ENCODE measurements around the gene TMEM88. TPM values are rescaled to one million over a fixed set of nuclear protein-coding genes. Genes with fewer than 3 reads are reported as not detected.
A peak's percentile ranks its signal among the peaks of the same experiment; 100 is the strongest.

TMEM88 gene
- total RNA-seq, 1 donor: 0.36 TPM

DNA sequence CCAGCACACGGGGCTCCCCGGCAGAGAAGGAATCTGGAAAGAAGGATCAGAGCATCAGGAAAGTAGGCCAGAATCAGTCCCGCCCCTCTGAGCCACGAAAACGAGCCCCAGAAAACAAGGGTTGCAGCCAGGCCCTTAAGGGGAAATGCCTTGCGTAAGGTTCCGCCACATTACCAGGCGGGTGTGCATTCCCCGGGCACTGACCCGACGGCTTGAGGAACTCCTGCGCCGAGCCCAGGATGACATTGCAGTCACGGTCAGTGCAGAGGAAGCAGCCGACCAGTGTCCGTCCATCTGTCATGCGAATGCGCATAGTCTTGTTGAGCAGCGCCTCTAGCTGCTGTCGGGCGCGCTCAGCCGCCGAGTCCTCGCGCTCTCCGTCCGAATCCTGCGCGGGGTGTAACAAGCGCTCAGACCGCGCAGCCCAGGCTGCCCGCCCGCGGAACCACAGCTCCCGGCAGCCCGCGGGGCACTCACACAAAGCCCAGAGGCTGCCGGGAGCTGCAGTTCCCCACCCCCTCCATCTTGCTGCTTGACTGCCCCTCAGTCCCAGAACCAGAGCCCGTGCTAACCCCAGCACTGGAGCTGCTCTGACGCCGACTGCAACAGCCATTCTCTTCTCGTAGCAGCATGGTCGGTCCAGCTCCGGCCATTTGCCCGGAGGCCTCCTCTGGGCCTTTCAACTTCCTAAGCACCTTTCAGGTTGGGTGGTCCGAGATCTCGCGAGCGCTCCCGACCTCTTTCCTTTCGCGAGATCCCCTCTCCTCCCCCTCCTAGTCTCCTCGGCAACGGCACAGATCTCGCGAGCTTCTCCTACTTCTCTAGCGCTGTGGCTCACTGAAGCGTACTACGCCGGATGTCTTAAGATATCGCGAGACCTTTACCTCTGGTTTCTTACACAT lies 2.2 kb downstream of the TMEM88 start, which contains the start of gene NAA38:
Gene NAA38 (minus strand): TSS at position 749 of the 902 bp plus-strand sequence. CDS start 96 bp downstream, at position 653.
- Histone ChIP-seq H3K27me3 (ENCODE audit: insufficient read depth, low read length) (no peaks in the 10 kb centered on the region), H3K4me1 (ENCODE audit: insufficient read depth, low read length) (peaks cover 29% of the 10 kb centered on the region), H3K79me2 (ENCODE audit: insufficient read depth, low read length) (peaks cover 24% of the 10 kb centered on the region), H3K9me3 (ENCODE audit: low read depth, low read length) (no peaks in the 10 kb centered on the region), H3K4me2 (ENCODE audit: insufficient read depth, low read length) (peak within 1 kb of the TSS; percentile 83), H3K4me3 (ENCODE audit: insufficient read depth, low read length) (peak within 1 kb of the TSS; percentile 83), H3K27ac (ENCODE audit: low read depth, low read length) (peak within 1 kb of the TSS; percentile 86), H2AFZ (ENCODE audit: low read length) (peak within 1 kb of the TSS; percentile 95), H4K20me1 (ENCODE audit: insufficient read depth, low read length) (peaks cover 10% of the 10 kb centered on the region), H3K36me3 (ENCODE audit: insufficient read depth, low read length) (peaks cover 17% of the 10 kb centered on the region)
- TF ChIP-seq, protein P1, sequence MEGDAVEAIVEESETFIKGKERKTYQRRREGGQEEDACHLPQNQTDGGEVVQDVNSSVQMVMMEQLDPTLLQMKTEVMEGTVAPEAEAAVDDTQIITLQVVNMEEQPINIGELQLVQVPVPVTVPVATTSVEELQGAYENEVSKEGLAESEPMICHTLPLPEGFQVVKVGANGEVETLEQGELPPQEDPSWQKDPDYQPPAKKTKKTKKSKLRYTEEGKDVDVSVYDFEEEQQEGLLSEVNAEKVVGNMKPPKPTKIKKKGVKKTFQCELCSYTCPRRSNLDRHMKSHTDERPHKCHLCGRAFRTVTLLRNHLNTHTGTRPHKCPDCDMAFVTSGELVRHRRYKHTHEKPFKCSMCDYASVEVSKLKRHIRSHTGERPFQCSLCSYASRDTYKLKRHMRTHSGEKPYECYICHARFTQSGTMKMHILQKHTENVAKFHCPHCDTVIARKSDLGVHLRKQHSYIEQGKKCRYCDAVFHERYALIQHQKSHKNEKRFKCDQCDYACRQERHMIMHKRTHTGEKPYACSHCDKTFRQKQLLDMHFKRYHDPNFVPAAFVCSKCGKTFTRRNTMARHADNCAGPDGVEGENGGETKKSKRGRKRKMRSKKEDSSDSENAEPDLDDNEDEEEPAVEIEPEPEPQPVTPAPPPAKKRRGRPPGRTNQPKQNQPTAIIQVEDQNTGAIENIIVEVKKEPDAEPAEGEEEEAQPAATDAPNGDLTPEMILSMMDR (IDR thresholded peaks at IDR 0.05; ENCODE audit: extremely low read depth, low read depth, low read length): peak; percentile 43
- peak; percentile 99 for DNase-seq (ENCODE audit: insufficient read length, low spot score, missing footprints)

DNA sequence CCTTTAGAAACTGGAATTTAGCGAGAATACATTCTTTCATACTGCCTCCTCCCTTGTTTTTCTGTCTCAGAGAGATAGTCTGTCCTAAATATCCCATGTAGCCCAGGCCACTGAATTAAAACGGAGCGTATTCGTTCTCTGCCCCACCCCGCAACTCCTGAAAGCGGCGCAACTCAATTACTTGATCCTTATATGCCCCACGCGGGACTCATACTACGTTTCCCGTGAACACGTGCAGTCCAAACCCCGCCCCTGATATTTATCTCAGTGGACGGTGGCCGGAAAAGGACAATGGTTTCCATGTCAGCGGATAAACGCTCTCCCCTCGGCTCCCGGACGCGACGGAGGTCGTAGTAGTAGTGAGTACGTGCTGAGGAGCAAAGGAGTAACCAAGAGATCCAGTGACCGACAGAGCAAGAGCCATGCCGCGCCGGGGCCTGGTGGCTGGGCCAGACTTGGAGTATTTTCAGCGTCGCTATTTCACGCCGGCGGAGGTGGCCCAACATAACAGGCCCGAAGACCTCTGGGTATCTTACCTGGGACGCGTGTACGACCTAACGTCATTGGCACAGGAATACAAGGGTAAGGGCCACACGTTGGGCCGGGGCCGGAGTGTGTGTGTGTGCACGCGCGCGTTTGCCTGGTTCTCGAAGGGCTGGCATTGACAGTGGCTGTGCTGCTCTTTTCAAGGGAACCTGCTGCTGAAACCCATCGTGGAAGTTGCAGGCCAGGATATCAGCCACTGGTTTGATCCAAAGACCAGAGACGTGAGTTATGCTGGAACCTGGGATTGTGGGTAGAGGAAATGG lies 3.1 kb downstream of the TMEM88 start, which contains the start of gene CYB5D1:
Gene CYB5D1 (plus strand): TSS at position 291 of the 809 bp plus-strand sequence. CDS start 132 bp downstream, at position 423.
- peaks cover 10% of the 10 kb centered on the region for H3K36me3 ChIP-seq (ENCODE audit: insufficient read depth, low read length)

DNA sequence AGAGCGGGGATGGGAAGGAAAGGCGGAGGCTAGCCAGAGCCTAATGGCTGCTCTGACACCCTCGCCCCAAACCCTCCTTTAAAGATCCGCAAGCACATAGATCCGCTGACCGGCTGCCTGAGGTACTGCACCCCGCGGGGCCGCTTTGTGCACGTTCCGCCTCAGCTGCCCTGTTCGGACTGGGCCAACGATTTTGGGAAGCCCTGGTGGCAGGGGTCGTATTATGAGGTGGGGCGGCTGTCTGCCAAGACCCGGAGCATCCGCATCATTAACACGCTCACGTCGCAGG lies 3.6 kb downstream of the TMEM88 start:
- peaks cover 10% of the 10 kb centered on the region for H4K20me1 ChIP-seq (ENCODE audit: insufficient read depth, low read length)
- peak overlapping the region; percentile 86 for H3K27ac ChIP-seq (ENCODE audit: low read depth, low read length)
- peaks cover 7% of the 10 kb centered on the region for H3K36me3 ChIP-seq (ENCODE audit: insufficient read depth, low read length)
- peak overlapping the region; percentile 83 for H3K4me2 ChIP-seq (ENCODE audit: insufficient read depth, low read length)
- DNase-seq (ENCODE audit: insufficient read length, low spot score, missing footprints): peak; percentile 95
- no peaks in the 10 kb centered on the region for H3K27me3 ChIP-seq (ENCODE audit: insufficient read depth, low read length)
- H3K4me3 ChIP-seq (ENCODE audit: insufficient read depth, low read length): peak overlapping the region; percentile 83
- peaks cover 29% of the 10 kb centered on the region for H3K4me1 ChIP-seq (ENCODE audit: insufficient read depth, low read length)
- TF ChIP-seq, protein P1 (IDR thresholded peaks at IDR 0.05; ENCODE audit: extremely low read depth, low read depth, low read length): peak; percentile 52
- H3K79me2 ChIP-seq (ENCODE audit: insufficient read depth, low read length): peaks cover 28% of the 10 kb centered on the region
- no peaks in the 10 kb centered on the region for H3K9me3 ChIP-seq (ENCODE audit: low read depth, low read length)
- H2AFZ ChIP-seq (ENCODE audit: low read length): peak overlapping the region; percentile 95

More for the DNA sequence above, 3.1 kb downstream of the TMEM88 start, which contains the start of gene CYB5D1:
- H3K4me1 ChIP-seq (ENCODE audit: insufficient read depth, low read length): peaks cover 29% of the 10 kb centered on the region
- H3K27me3 ChIP-seq (ENCODE audit: insufficient read depth, low read length): no peaks in the 10 kb centered on the region
- TF ChIP-seq, protein P1 (IDR thresholded peaks at IDR 0.05; ENCODE audit: extremely low read depth, low read depth, low read length): no peak
- peak within 1 kb of the TSS; percentile 95 for H2AFZ ChIP-seq (ENCODE audit: low read length)
- no peaks in the 10 kb centered on the region for H3K9me3 ChIP-seq (ENCODE audit: low read depth, low read length)
- peaks cover 9% of the 10 kb centered on the region for H4K20me1 ChIP-seq (ENCODE audit: insufficient read depth, low read length)
- DNase-seq (ENCODE audit: insufficient read length, low spot score, missing footprints): peak; percentile 93
- H3K27ac ChIP-seq (ENCODE audit: low read depth, low read length): peak within 1 kb of the TSS; percentile 86
- peak within 1 kb of the TSS; percentile 83 for H3K4me2 ChIP-seq (ENCODE audit: insufficient read depth, low read length)
- H3K79me2 ChIP-seq (ENCODE audit: insufficient read depth, low read length): peaks cover 24% of the 10 kb centered on the region
- H3K4me3 ChIP-seq (ENCODE audit: insufficient read depth, low read length): peak within 1 kb of the TSS; percentile 83
